OCI-LY7 (cell line): ENCODE results near the gene PES1. TPM values are rescaled to one million over a fixed set of nuclear protein-coding genes. Genes with fewer than 3 reads are reported as not detected.

ENCODE experiments used
- BruUV-seq: library from RNA; stranded (reverse); fragments of 400-500 nt; replicated peaks from 2 replicates; lab custom pipeline; 2021; lab: Mats Ljungman, UMichigan
- CTCF ChIA-PET: fragments of 300-600 bp; sonication (Branson Sonifier 250); formaldehyde crosslinking; loops from one replicate; lab custom pipeline; 2022; ENCODE audit warnings: antibody characterized with exemption; ENCODE audit not compliant: unreplicated experiment; lab: Charles Lee
- POLR2A ChIA-PET: fragments of 300-600 bp; sonication (Branson Sonifier 250); formaldehyde crosslinking; loops from one replicate; lab custom pipeline; 2022; ENCODE audit warnings: antibody characterized with exemption; lab: Charles Lee
- DNase-seq: peaks from one replicate; pipeline ENCODE4 v3.0.0-alpha.2; 2015; ENCODE audit warnings: low spot score
- H2AFZ ChIP-seq: fragments of 200-600 bp; sonication (generic), shearing (Covaris generic); 2 replicates; pipeline ENCODE4 v1.6.1; 2014; ENCODE audit warnings: mild to moderate bottlenecking, antibody characterized with exemption, low read length, moderate library complexity
- H3K27ac ChIP-seq: fragments of 200-600 bp; sonication (generic); 2 replicates; pipeline ENCODE4 v1.5.1; 2014; ENCODE audit warnings: mixed run types, low read depth, mild to moderate bottlenecking, moderate library complexity, low read length, inconsistent platforms; ENCODE audit not compliant: poor library complexity, severe bottlenecking
- H3K36me3 ChIP-seq: fragments of 200-600 bp; sonication (generic); 2 replicates; pipeline ENCODE4 v1.6.1; 2014; ENCODE audit warnings: mild to moderate bottlenecking, antibody characterized with exemption, low read length, moderate library complexity, mixed read lengths; ENCODE audit not compliant: insufficient read depth
- H3K4me1 ChIP-seq: fragments of 200-600 bp; sonication (generic); 2 replicates; pipeline ENCODE4 v1.5.1; 2014; ENCODE audit warnings: mild to moderate bottlenecking, low read length; ENCODE audit not compliant: insufficient read depth, poor library complexity, severe bottlenecking
- H3K4me2 ChIP-seq: fragments of 200-600 bp; sonication (generic); 2 replicates; pipeline ENCODE4 v1.6.1; 2014; ENCODE audit warnings: mild to moderate bottlenecking, low read length
- H3K4me3 ChIP-seq: fragments of 200-600 bp; sonication (generic); 2 replicates; pipeline ENCODE4 v1.5.1; 2014; ENCODE audit warnings: mild to moderate bottlenecking, low read depth, low read length; ENCODE audit not compliant: poor library complexity, severe bottlenecking
- H3K79me2 ChIP-seq: fragments of 200-600 bp; sonication (generic); 2 replicates; pipeline ENCODE4 v1.6.1; 2016; ENCODE audit warnings: low read depth, mild to moderate bottlenecking, low read length, moderate library complexity, mixed read lengths; ENCODE audit not compliant: insufficient read depth
- H3K9me2 ChIP-seq: fragments of 200-600 bp; sonication (generic); 2 replicates; pipeline ENCODE4 v1.6.1; 2016; ENCODE audit warnings: mild to moderate bottlenecking, low read length, mixed read lengths; ENCODE audit not compliant: insufficient read depth
- H3K9me3 ChIP-seq: fragments of 200-600 bp; sonication (generic); 2 replicates; pipeline ENCODE4 v1.6.1; 2014; ENCODE audit warnings: mild to moderate bottlenecking, mixed run types, low read length, mixed read lengths
- H4K20me1 ChIP-seq: fragments of 200-600 bp; sonication (generic); 2 replicates; pipeline ENCODE4 v1.6.1; 2014; ENCODE audit warnings: mild to moderate bottlenecking, antibody characterized with exemption, low read length, moderate library complexity, mixed read lengths; ENCODE audit not compliant: insufficient read depth
- CTCF ChIP-seq: fragments of 200-600 bp; sonication (generic); conservative IDR thresholded peaks from 2 replicates; pipeline ENCODE4 v1.5.1; 2014; ENCODE audit warnings: mild to moderate bottlenecking, antibody characterized with exemption, low read length, moderate library complexity, mixed read lengths
- EZH2phosphoT487 ChIP-seq: fragments of 200-600 bp; sonication (generic); IDR thresholded peaks from 2 replicates; pipeline ENCODE4 v1.6.1; 2018; ENCODE audit warnings: low read depth, borderline replicate concordance, mild to moderate bottlenecking, mixed run types, antibody characterized with exemption, low read length, moderate library complexity, mixed read lengths
- intact Hi-C: fragments of 100-400 bp; cut with micrococcal nuclease; formaldehyde crosslinking; loops from one replicate; pipeline ENCODE4 v1.10.0; 2022; ENCODE audit not compliant: unreplicated experiment
- total RNA-seq, 2 experiments: library from RNA; depleted of rRNA in 1 of 2; stranded (reverse); fragments of >200 nt in 1 of 2; shearing (Covaris generic) in 1 of 2; gene quantifications; 2 replicates each; pipeline ENCODE4 v1.2.3, GENCODE V29; 2014 to 2022

PES1 gene
- total RNA-seq, 2 experiments from 2014 or later, result 78.2 to 107 TPM

GRCh38 chr22:30591191-30591587, 521 bp downstream of the PES1 start:
- no peak for DNase-seq
- Histone ChIP-seq H3K36me3 (peaks cover 34% of the 10 kb centered on the region), H4K20me1 (peaks cover 17% of the 10 kb centered on the region; the same call in 1 of the 2 replicates), H3K4me1 (peaks cover 11% of the 10 kb centered on the region), H2AFZ (peak overlapping the region; percentile 11; the same call in 1 of the 2 replicates), H3K9me3 (no peaks in the 10 kb centered on the region), H3K27ac (peak overlapping the region; percentile 49), H3K4me2 (peak overlapping the region; percentile 84), H3K4me3 (peak overlapping the region; percentile 95), H3K9me2 (no peaks in the 10 kb centered on the region), H3K79me2 (peaks cover 23% of the 10 kb centered on the region)
- ChIA-PET POLR2A (interaction anchor here (0.6 to 1.6 kb wide), 3 partner anchors 10 to 357 kb away, joined by 3 to 5 read pairs (median 3); no protein-coding TSS in a partner anchor), CTCF (no interaction called here)
- no peak for TF ChIP-seq EZH2phosphoT487
- TF ChIP-seq CTCF, result no peak
- BruUV-seq, result no TSS peak
- intact Hi-C loops, result loop anchor here (5.0 kb wide), 1 partner anchor 491 kb away; the partner anchor contains the start of gene SMTN

GRCh38 chr22:30586414-30586813, 5.3 kb downstream of the PES1 start:
- H3K9me3 ChIP-seq, result no peaks in the 10 kb centered on the region
- peaks cover 80% of the 10 kb centered on the region for H3K36me3 ChIP-seq
- BruUV-seq, result no TSS peak
- CTCF ChIA-PET, result no interaction called here
- H3K9me2 ChIP-seq, result no peaks in the 10 kb centered on the region
- no peak overlapping the region for H2AFZ ChIP-seq
- DNase-seq, result no peak
- no peak overlapping the region for H3K4me3 ChIP-seq
- no peak for TF ChIP-seq EZH2phosphoT487
- no peak for TF ChIP-seq CTCF
- no peak overlapping the region for H3K27ac ChIP-seq
- peaks cover 21% of the 10 kb centered on the region for H3K79me2 ChIP-seq
- H4K20me1 ChIP-seq, result peaks cover 17% of the 10 kb centered on the region; the same call in 1 of the 2 replicates
- intact Hi-C loops, result no loop called here
- H3K4me2 ChIP-seq, result no peak overlapping the region
- POLR2A ChIA-PET, result interaction anchor here (0.7 kb wide), 1 partner anchor 106 kb away, joined by 3 read pairs; no protein-coding TSS in a partner anchor
- H3K4me1 ChIP-seq, result peaks cover 11% of the 10 kb centered on the region

GRCh38 chr22:30584441-30584840, 7.3 kb downstream of the PES1 start:
- Histone ChIP-seq H3K4me1 (no peaks in the 10 kb centered on the region), H3K79me2 (peaks cover under 1% of the 10 kb centered on the region), H3K36me3 (peaks cover 99% of the 10 kb centered on the region), H2AFZ (no peak overlapping the region), H3K4me3 (no peak overlapping the region), H3K27ac (no peak overlapping the region), H3K9me3 (no peaks in the 10 kb centered on the region), H3K9me2 (no peaks in the 10 kb centered on the region), H4K20me1 (no peaks in the 10 kb centered on the region), H3K4me2 (no peak overlapping the region)
- TF ChIP-seq EZH2phosphoT487 (no peak), CTCF (no peak)
- intact Hi-C loops, result no loop called here
- no peak for DNase-seq
- POLR2A ChIA-PET, result no interaction called here
- no TSS peak for BruUV-seq
- CTCF ChIA-PET, result no interaction called here
